A673 (cell line): Measurements from ENCODE around the gene RORC.

Experiments used
- CTCF ChIP-seq: fragments of 300-800, 200-600 bp; sonication (generic); conservative IDR thresholded peaks from 2 replicates; pipeline ENCODE4 v1.5.1; 2017; ENCODE audit warnings: low read depth, mild to moderate bottlenecking, antibody characterized with exemption, low read length, moderate library complexity, mixed read lengths
- EZH2 ChIP-seq: fragments of 200-600 bp; sonication (generic); IDR thresholded peaks from 2 replicates; pipeline ENCODE4 v1.6.1; 2017; ENCODE audit warnings: borderline replicate concordance, low read depth, mild to moderate bottlenecking, mixed read lengths, antibody characterized with exemption, low read length; ENCODE audit not compliant: poor library complexity, severe bottlenecking

- TF ChIP-seq CTCF (no peak), EZH2 (no peak)
Measured at GRCh38 chr1:151847867-151848596, 16.4 kb upstream of the RORC start.
